Right cardiac atrium (tissue), 5 donors: Measurements from ENCODE around the gene CASP9. TPM values are rescaled to one million over a fixed set of nuclear protein-coding genes. Genes with fewer than 3 reads are reported as not detected.
A peak's percentile ranks its signal among the peaks of the same experiment; 100 is the strongest.

ENCODE experiments used
- ATAC-seq, 2 donors: fragments of 200-7000 bp; cut with Tn5 transposase; one replicate each; pipeline versions ENCODE4 v1.8.0 to v1.9.1; 2020; ENCODE audit warnings: moderate library complexity in 2 of 2, mild to moderate bottlenecking in 1 of 2
- DNase-seq, 3 donors: peaks; one replicate each; pipeline ENCODE4 v3.0.0-alpha.2; 2020
- H3K27ac ChIP-seq: one replicate; pipeline ENCODE4 v1.5.1; 2013; ENCODE audit warnings: mild to moderate bottlenecking, low read length, control low read depth, moderate library complexity
- H3K27me3 ChIP-seq: one replicate; pipeline ENCODE4 v1.6.1; 2013; ENCODE audit not compliant: control insufficient read depth, insufficient read depth
- H3K4me1 ChIP-seq: one replicate; pipeline ENCODE4 v1.6.1; 2013; ENCODE audit warnings: low read length; ENCODE audit not compliant: control insufficient read depth, insufficient read depth
- H3K4me3 ChIP-seq: one replicate; pipeline ENCODE4 v1.5.1; 2013; ENCODE audit warnings: low read length, control low read depth
- H3K9me3 ChIP-seq: one replicate; pipeline ENCODE4 v1.6.1; 2013; ENCODE audit warnings: low read length; ENCODE audit not compliant: control insufficient read depth
- WGBS: extraction: QIAGEN DNeasy Blood & Tissue Kit; methylation state at CpG from one replicate; pipeline ENCODE4 v1.1.7; 2013; 5-methylcytosine and 5-hydroxymethylcytosine counted together
- intact Hi-C, 4 donors: fragments of 100-400 bp; cut with DNase I; formaldehyde crosslinking; loops; one replicate each; pipeline versions ENCODE4 v1.11.0 to v1.14.0; 2022 to 2023
- polyA plus RNA-seq: library from polyadenylated mRNA; stranded (reverse); fragments of 200-250 nt; gene quantifications from one replicate; pipeline ENCODE4 v1.2.3, GENCODE V29; 2013
- total RNA-seq, 4 donors: library from RNA; stranded (reverse); fragmentation: NEBNext Ultra II Directional; extraction: Animal tissue kit (Norgen Biotek cat#: 25700); gene quantifications; one replicate each; pipeline ENCODE4 v1.2.1, GENCODE V29; 2021
- donor health status: healthy with polysubstance abuse.
- donor health status: DM: no; HTN: yes; CAD: no.
- donor health status: DM: no; HTN: no; CAD: no.
- donor health status: DM: no; HTN: yes; CAD: no; lungs with severe emphysema.
- donor health status: DM: yes; HTN: yes; CAD: no.

The CASP9 gene
- total and polyA plus RNA-seq, 5 donors = 8.1 to 14.2 (median 12.8) TPM

DNA sequence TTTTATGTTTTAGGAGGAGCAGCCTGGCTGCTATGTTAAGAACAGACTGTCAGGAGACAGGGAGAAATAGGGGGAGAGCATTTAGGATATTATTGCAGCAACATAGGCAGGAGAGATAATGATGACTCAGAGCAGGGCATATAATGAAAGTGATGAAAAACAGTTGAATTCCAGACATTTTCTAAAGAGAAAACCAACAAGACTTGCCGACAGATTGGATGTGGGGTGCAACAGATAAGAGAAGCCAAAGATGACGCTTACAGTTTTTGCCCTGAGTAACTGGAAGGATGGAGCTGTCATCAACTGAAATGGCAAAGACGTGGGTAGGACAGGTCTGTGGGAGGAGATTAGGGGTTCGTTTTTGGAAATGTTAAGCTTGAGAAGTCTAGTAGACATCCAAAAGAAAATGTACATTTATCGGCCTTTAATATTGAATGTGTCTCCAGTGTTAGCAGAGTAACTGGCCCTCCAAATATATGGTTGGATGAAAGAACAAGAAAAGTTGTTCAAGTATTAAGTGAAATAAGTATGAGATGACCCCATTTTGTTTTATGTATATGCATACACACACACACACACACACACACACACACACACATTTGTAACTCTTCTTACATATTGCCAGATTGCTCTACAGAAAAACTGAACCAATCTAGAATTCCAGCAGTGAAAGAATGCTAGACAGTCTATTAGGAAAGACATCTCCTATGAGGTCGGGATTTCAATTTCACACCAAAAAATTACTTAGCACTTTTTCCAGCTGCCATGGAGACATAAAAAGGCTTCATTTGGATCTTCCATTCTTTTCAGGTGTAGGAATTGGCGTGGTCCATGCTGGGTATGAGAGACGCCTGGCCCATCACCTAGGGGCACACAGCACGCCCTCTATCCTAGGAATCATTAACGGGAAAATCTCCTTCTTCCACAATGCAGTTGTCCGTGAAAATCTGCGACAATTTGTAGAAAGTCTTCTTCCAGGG is 19.9 kb upstream of the CASP9 start:
- WGBS = 80% methylated on average over 12 of the region's 12 CpGs
- no peak overlapping the region for H3K27ac ChIP-seq
- no peak overlapping the region for H3K4me3 ChIP-seq
- H3K4me1 ChIP-seq = no peaks in the 10 kb centered on the region
- no peaks in the 10 kb centered on the region for H3K27me3 ChIP-seq
- DNase-seq (no peak), ATAC-seq (no peak)
- H3K9me3 ChIP-seq = no peaks in the 10 kb centered on the region
- intact Hi-C loops = no loop called here

- ATAC-seq = no peak
- Histone ChIP-seq H3K4me3 (no peak overlapping the region), H3K4me1 (no peaks in the 10 kb centered on the region), H3K9me3 (no peaks in the 10 kb centered on the region), H3K27ac (no peak overlapping the region), H3K27me3 (no peaks in the 10 kb centered on the region)
- no peak for DNase-seq
- intact Hi-C loops = no loop called here
- 85% methylated on average over 5 of the region's 5 CpGs for WGBS
Measured at GRCh38 chr1:15543251-15543588, 19.2 kb upstream of the CASP9 start.

DNA sequence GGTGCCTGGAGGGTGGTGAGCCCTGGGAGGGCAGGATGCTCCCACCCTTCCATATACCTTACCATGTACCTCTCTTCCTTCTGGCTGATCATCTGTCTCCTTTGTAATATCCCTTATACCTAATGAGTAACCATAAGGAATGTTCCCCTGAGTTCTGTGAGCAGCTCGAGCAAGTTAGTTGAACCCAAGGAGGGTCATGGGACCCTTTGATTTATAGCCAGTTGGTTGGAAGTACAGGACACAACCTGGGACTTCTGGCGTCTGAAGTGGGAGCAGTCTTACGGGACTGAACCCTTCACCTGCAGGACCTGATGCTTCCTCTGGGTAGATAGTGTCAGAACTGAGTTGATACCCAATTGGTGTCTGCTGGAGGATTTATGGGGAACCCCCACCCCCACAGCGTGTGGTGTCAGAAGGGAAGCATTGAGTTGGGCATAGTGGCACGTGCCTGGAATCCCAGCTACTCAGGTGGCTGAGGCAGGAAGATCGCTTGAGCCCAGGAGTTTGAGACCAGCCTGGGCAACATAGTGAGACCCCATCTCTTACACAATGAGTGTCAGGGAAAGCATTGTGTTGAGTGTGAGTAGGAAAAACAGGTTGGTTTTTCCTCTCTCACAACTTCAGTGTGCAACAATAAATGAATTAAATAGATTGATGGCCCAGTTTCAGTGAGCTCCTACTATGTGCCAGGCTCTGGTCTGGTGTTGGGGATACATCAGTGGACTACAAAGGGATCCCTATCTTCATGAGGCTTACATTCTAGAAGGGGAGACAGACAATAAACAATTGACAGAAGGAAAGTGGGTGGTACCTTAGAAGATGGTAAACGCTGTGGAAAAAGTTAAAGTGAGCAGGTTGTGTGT is 18.6 kb upstream of the CASP9 start:
- ATAC-seq = peak in 1 of 2 donors; percentile 14
- WGBS = 81% methylated on average over 7 of the region's 7 CpGs

DNA sequence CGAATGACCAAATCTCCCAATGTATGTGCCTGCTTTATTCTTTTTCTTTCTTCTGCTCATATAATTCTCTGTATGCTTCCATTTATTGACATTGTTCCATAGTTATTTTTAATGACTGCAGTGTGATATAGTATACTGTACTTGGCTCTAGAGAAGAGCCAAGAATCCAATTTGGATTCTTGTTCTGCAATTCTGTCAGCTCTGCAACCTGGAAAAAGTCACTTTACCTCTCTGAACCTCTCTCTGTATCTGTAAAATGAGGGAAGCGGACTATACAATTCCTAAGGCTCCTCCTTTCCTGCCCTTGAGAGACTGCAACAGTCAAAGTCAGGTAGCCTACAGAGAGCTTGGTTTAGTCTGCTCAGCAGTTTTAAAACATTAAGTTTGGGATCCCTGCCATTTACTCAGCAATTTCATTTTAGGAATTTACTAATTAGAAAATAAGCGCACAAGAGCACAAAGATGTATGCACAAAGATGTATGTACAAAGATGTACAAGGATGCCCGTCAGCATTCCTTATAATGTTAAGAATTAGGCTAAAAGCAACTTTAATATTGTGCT is 17.3 kb upstream of the CASP9 start:
- Histone ChIP-seq H3K4me1 (no peaks in the 10 kb centered on the region), H3K27me3 (no peaks in the 10 kb centered on the region), H3K27ac (no peak overlapping the region), H3K4me3 (no peak overlapping the region), H3K9me3 (no peaks in the 10 kb centered on the region)
- 97% methylated on average over 4 of the region's 4 CpGs for WGBS
- intact Hi-C loops = no loop called here
- DNase-seq (no peak), ATAC-seq (no peak)

More for the DNA sequence above, 18.6 kb upstream of the CASP9 start:
- Histone ChIP-seq H3K4me3 (no peak overlapping the region), H3K27me3 (no peaks in the 10 kb centered on the region), H3K27ac (no peak overlapping the region), H3K9me3 (no peaks in the 10 kb centered on the region), H3K4me1 (no peaks in the 10 kb centered on the region)
- intact Hi-C loops = no loop called here
- DNase-seq = no peak

- Histone ChIP-seq H3K27me3 (no peaks in the 10 kb centered on the region), H3K4me3 (no peak overlapping the region), H3K27ac (no peak overlapping the region), H3K9me3 (no peaks in the 10 kb centered on the region), H3K4me1 (no peaks in the 10 kb centered on the region)
- intact Hi-C loops = no loop called here
- DNase-seq (no peak), ATAC-seq (no peak)
- 92% methylated on average over 8 of the region's 8 CpGs for WGBS
Measured at GRCh38 chr1:15540186-15540585, 16.2 kb upstream of the CASP9 start.

DNA sequence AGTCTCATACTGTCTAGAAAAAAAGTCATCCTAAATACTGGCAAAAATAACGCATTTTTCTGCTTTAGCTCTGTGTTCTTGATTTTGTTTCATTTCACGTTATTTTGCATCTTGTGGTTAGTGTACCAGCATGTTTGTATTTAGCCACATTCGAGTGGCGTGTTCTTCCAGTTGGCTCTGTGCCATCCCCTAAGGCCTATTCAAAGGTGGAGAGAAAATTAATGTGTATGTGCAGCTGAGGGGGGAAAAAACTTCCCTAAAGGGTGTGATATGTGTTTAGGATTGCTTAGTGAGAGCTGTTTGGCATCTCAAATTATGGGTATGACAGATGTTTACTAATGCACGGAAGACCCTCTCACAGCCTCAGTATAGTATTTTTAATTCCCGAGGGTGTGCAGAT is 14.8 kb upstream of the CASP9 start:
- no peaks in the 10 kb centered on the region for H3K27me3 ChIP-seq
- ATAC-seq = no peak
- no peaks in the 10 kb centered on the region for H3K9me3 ChIP-seq
- no peak overlapping the region for H3K27ac ChIP-seq
- WGBS = 66% methylated on average over 6 of the region's 6 CpGs
- no peak for DNase-seq
- no peak overlapping the region for H3K4me3 ChIP-seq
- intact Hi-C loops = no loop called here
- H3K4me1 ChIP-seq = no peaks in the 10 kb centered on the region

- H3K27me3 ChIP-seq = no peaks in the 10 kb centered on the region
- no peak overlapping the region for H3K4me3 ChIP-seq
- WGBS = 79% methylated on average over 2 of the region's 2 CpGs
- ATAC-seq (no peak), DNase-seq (no peak)
- intact Hi-C loops = no loop called here
- H3K4me1 ChIP-seq = no peaks in the 10 kb centered on the region
- H3K27ac ChIP-seq = no peak overlapping the region
- H3K9me3 ChIP-seq = no peaks in the 10 kb centered on the region
Measured at GRCh38 chr1:15531682-15532081, 7.7 kb upstream of the CASP9 start.

DNA sequence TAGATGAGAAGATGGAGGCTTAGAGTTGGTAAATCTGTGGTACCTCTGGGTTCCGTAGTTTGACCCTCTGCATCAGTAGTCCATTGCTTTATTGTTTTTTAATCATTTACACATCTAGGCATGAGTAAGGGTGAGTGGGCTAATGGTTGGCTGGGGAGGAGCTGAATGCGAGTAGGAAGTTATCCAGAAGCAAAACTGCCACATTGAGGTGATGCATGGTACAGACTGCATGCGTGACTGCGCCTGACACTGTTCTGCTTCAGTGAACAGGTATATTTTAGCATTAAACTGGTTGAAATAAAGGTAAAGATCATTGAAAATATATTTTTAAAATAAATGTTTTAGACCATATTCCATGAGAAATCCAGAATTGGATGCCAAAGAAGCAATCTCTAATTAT is 7.0 kb upstream of the CASP9 start:
- Histone ChIP-seq H3K9me3 (no peaks in the 10 kb centered on the region), H3K4me3 (no peak overlapping the region), H3K27ac (no peak overlapping the region), H3K27me3 (no peaks in the 10 kb centered on the region), H3K4me1 (no peaks in the 10 kb centered on the region)
- 96% methylated on average over 4 of the region's 4 CpGs for WGBS
- intact Hi-C loops = no loop called here
- DNase-seq (no peak), ATAC-seq (no peak)

DNA sequence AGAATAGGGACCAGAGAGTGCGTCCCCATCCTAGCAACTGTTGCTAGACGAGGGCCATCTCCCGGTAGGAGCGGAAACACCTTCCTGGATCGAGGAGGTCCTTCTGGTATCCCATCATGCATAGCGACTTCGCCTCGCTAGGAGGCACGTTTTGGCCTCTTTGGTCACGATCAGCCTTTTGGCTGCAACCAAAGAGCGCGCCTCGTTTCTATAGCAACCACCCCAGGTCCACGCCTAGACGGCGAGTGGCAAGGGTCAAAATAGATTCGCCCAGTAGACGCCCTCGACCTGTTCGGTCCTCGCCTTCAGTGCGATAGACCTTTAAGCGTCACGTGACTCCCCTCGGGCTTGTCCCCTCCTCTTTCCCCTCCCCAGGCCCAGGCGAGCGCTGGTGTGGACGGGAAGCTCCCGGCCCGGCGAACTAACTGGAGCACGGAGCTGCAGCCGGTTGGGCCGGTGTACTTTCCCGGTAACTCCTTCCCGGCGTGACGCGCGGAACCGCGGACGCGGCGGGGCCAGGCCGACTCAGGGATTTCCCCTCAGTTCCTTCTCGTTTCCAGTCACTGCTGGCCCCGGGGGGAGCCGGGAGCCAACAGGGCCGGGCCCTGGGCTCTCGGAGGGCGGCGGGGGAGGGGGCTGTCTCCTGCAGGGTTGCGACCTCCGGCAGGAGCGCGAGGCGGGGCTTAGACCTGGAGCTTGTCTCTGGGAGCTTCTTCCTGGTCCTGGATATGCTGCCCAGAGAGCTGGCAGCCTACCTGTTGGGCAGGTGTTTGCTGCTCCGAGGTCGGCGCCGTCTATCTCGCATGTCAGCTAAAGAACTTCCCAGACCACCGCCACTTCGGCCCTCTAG is 2.7 kb upstream of the CASP9 start, which contains the start of gene DNAJC16:
TSS of gene DNAJC16 (plus strand) at position 359 of the 850 bp plus-strand sequence. CDS start 2,258 bp downstream, outside the sequence.
- Histone ChIP-seq H3K4me1 (peaks cover 6% of the 10 kb centered on the region), H3K9me3 (no peaks in the 10 kb centered on the region), H3K27ac (peak within 1 kb of the TSS; percentile 98), H3K27me3 (no peaks in the 10 kb centered on the region), H3K4me3 (peak within 1 kb of the TSS; percentile 84)
- DNase-seq (peak; percentile 99), ATAC-seq (peak; percentile 75 to 76)
- under 1% methylated on average over 65 of the region's 65 CpGs for WGBS
- intact Hi-C loops = no loop called here

DNA sequence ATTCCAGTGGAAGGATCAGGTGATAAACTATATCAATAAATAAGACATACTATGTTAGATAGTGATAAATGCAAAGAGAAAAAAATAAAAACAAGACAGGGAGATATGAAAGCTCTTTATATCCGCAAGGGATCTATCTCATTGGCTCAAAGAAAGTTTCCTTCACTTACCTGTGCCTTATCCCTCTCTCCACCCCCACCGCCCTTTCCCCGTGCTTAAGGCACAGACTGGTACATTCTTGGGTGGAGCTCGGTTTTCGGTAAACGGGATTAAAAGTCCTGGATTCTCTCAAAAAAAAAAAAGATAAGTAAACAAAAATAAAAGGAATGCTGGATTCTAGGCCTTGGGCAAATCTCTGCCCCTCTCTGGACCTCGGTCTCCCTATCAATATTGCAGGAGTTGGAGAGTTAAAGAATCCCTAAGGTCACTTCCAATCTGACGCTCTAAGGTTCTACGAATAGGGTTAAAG is 2.0 kb upstream of the CASP9 start:
- no peaks in the 10 kb centered on the region for H3K9me3 ChIP-seq
- peak overlapping the region; percentile 43 for H3K27ac ChIP-seq
- DNase-seq (peak in 2 of 3 donors; percentile 27 to 66), ATAC-seq (no peak)
- peak overlapping the region; percentile 30 for H3K4me3 ChIP-seq
- H3K27me3 ChIP-seq = no peaks in the 10 kb centered on the region
- 10% methylated on average over 9 of the region's 9 CpGs for WGBS
- H3K4me1 ChIP-seq = peaks cover 6% of the 10 kb centered on the region
- intact Hi-C loops = no loop called here
